Hippocampal formation (tissue), 2 donors: ENCODE measurements around the gene MRTFA.
"Not testable (repeated sequence)": the region's sequence is repeated elsewhere in the genome, so short reads cannot be mapped to it uniquely, and the experiment has no call there.

Experiments used
- DNase-seq, 2 donors: peaks; one replicate each; lab custom pipeline; 2025; lab: John Stamatoyannopoulos, UW

The MRTFA gene

GRCh38 chr22:40627612-40628011, 8.9 kb downstream of the MRTFA start:
- DNase-seq: no peak

GRCh38 chr22:40626851-40627250, 9.7 kb downstream of the MRTFA start:
- no peak for DNase-seq

- not testable (repeated sequence) for DNase-seq
These were observed 10.7 kb downstream of the MRTFA start for GRCh38 chr22:40625794-40626193.

- not testable (repeated sequence) for DNase-seq
These were observed 11.2 kb downstream of the MRTFA start for GRCh38 chr22:40625281-40625680.

- DNase-seq: no peak
These were observed 11.7 kb downstream of the MRTFA start for GRCh38 chr22:40624770-40625169.

- DNase-seq: no peak
These were observed 15.0 kb downstream of the MRTFA start for GRCh38 chr22:40621309-40622151.

- DNase-seq: no peak
These were observed 16.0 kb downstream of the MRTFA start for GRCh38 chr22:40620464-40621046.

GRCh38 chr22:40618400-40618799, 18.1 kb downstream of the MRTFA start:
- DNase-seq: no peak

- DNase-seq: no peak
These were observed 19.9 kb downstream of the MRTFA start for GRCh38 chr22:40616578-40616977.

- no peak for DNase-seq
These were observed 23.5 kb downstream of the MRTFA start for GRCh38 chr22:40613067-40613466.

GRCh38 chr22:40612291-40612751, 24.2 kb downstream of the MRTFA start:
- no peak for DNase-seq

GRCh38 chr22:40611606-40612005, 24.9 kb downstream of the MRTFA start:
- DNase-seq: no peak

GRCh38 chr22:40610329-40610850, 26.1 kb downstream of the MRTFA start:
- no peak for DNase-seq

GRCh38 chr22:40609216-40609615, 27.3 kb downstream of the MRTFA start:
- DNase-seq: no peak

GRCh38 chr22:40607506-40607905, 29.0 kb downstream of the MRTFA start:
- no peak for DNase-seq

- DNase-seq: no peak
These were observed 30.2 kb downstream of the MRTFA start for GRCh38 chr22:40606306-40606705.

GRCh38 chr22:40605761-40606160, 30.8 kb downstream of the MRTFA start:
- no peak for DNase-seq

- no peak for DNase-seq
These were observed 33.4 kb downstream of the MRTFA start for GRCh38 chr22:40603088-40603605.

- no peak for DNase-seq
These were observed 34.3 kb downstream of the MRTFA start for GRCh38 chr22:40602231-40602630.

- no peak for DNase-seq
These were observed 36.8 kb downstream of the MRTFA start for GRCh38 chr22:40599731-40600130.

- not testable (repeated sequence) for DNase-seq
These were observed 37.8 kb downstream of the MRTFA start for GRCh38 chr22:40598712-40599111.

- DNase-seq: no peak
These were observed 38.7 kb downstream of the MRTFA start for GRCh38 chr22:40597526-40598430.
